K562 (cell line): Measurements from ENCODE around the gene GNS. TPM values are rescaled to one million over a fixed set of nuclear protein-coding genes. Genes with fewer than 3 reads are reported as not detected.

Experiments used
- ATAC-seq: fragments of 200-7000 bp; cut with Tn5 transposase; 3 replicates; pipeline ENCODE4 v1.9.1; 2020; ENCODE audit warnings: moderate library complexity
- BruUV-seq: library from RNA; stranded (reverse); fragments of 400-500 nt; replicated peaks from 2 replicates; lab custom pipeline; 2021; lab: Mats Ljungman, UMichigan
- CTCF ChIA-PET: fragments of 300-600 bp; formaldehyde crosslinking; extraction: SDS; loops from one replicate; lab custom pipeline; 2021; ENCODE audit warnings: low intra/inter-chr PET ratio; lab: Yijun Ruan, JAX
- POLR2A ChIA-PET: fragments of 300-600, 350-650 bp; sonication (Branson Sonifier 250); formaldehyde crosslinking; extraction: SDS; loops from one replicate; lab custom pipeline; 2021; ENCODE audit warnings: antibody characterized with exemption, inconsistent platforms; lab: Yijun Ruan, JAX
- DNase-seq, 4 experiments: peaks; one replicate each; pipeline versions ENCODE4 v3.0.0 to v3.0.0-alpha.2; 2011 to 2018; ENCODE audit warnings: low spot score in 3 of 4, mixed read lengths in 3 of 4; ENCODE audit errors: extremely low read depth in 1 of 4
- FAIRE-seq: peaks from 2 replicates; lab custom pipeline; 2011; peaks lifted over from hg19 to GRCh38; lab: Jason Lieb, UNC
- H2AFZ ChIP-seq: 2 replicates; pipeline ENCODE4 v1.6.0; 2011; ENCODE audit warnings: low read depth, low read length, control low read depth, inconsistent platforms
- H3K27ac ChIP-seq: fragments of 200-600 bp; 3 replicates; pipeline ENCODE4 v1.8.0; 2011; ENCODE audit warnings: low read depth, mild to moderate bottlenecking, control low read depth, inconsistent platforms, low read length, moderate library complexity, mixed read lengths; ENCODE audit errors: extremely low read depth
- H3K27me3 ChIP-seq, 2 experiments: fragments of 300-600 bp in 1 of 2; 2 replicates in 1 of 2; 3 replicates in 1 of 2; pipeline versions ENCODE4 v1.6.0 to v1.8.0; 2011; ENCODE audit warnings: inconsistent platforms in 2 of 2, low read length in 2 of 2, mild to moderate bottlenecking in 1 of 2, mixed read lengths in 1 of 2, moderate library complexity in 1 of 2; ENCODE audit not compliant: control insufficient read depth in 2 of 2, insufficient read depth in 2 of 2
- H3K36me3 ChIP-seq: fragments of 300-600 bp; 3 replicates; pipeline ENCODE4 v1.8.0; 2011; ENCODE audit warnings: mild to moderate bottlenecking, low read length, inconsistent platforms; ENCODE audit not compliant: control insufficient read depth, insufficient read depth
- H3K4me1 ChIP-seq, 2 experiments: fragments of 200-600 bp in 1 of 2; replicated peaks in 1 of 2; 2 replicates in 1 of 2; 3 replicates in 1 of 2; pipeline versions ENCODE4 v1.5.1 to v1.8.0; 2011; ENCODE audit warnings: inconsistent platforms in 2 of 2, low read length in 2 of 2, mild to moderate bottlenecking in 1 of 2, mixed read lengths in 1 of 2, moderate library complexity in 1 of 2; ENCODE audit not compliant: control insufficient read depth in 2 of 2, insufficient read depth in 2 of 2
- H3K4me2 ChIP-seq: 2 replicates; pipeline ENCODE4 v1.6.1; 2011; ENCODE audit warnings: low read length, control low read depth, inconsistent platforms, mixed read lengths; ENCODE audit not compliant: insufficient read depth
- H3K4me3 ChIP-seq: fragments of 200-600 bp; sonication (generic), shearing (Covaris generic); 2 replicates; pipeline ENCODE4 v1.5.1; 2016; ENCODE audit warnings: control low read depth, inconsistent platforms
- H3K79me2 ChIP-seq: fragments of 200-600 bp; 3 replicates; pipeline ENCODE4 v1.8.0; 2011; ENCODE audit warnings: low read length, inconsistent platforms; ENCODE audit not compliant: control insufficient read depth, insufficient read depth
- H3K9ac ChIP-seq, 2 experiments: 2 replicates each; pipeline versions ENCODE4 v1.6.0 to v1.6.1; 2011; ENCODE audit warnings: low read depth in 2 of 2, low read length in 2 of 2, control low read depth in 1 of 2, inconsistent platforms in 1 of 2, mild to moderate bottlenecking in 1 of 2, mixed read lengths in 1 of 2; ENCODE audit not compliant: insufficient read depth in 1 of 2
- H3K9me1 ChIP-seq: one replicate; pipeline ENCODE4 v1.6.0; 2011; ENCODE audit warnings: inconsistent platforms, mild to moderate bottlenecking, low read length, moderate library complexity; ENCODE audit not compliant: control insufficient read depth, insufficient read depth
- H3K9me3 ChIP-seq: replicated peaks from 2 replicates; pipeline ENCODE4 v1.5.1; 2011; ENCODE audit warnings: low read depth, low read length, inconsistent platforms; ENCODE audit not compliant: control insufficient read depth, insufficient read depth
- H4K20me1 ChIP-seq: replicated peaks from 2 replicates; pipeline ENCODE4 v1.6.1; 2011; ENCODE audit warnings: low read length, inconsistent platforms, mixed read lengths; ENCODE audit not compliant: control insufficient read depth, insufficient read depth
- CC2D1A ChIP-seq: fragments of 450-650 bp; IDR thresholded peaks from 2 replicates; pipeline ENCODE4 v1.6.1; 2017; ENCODE audit warnings: mild to moderate bottlenecking
- DDX20 ChIP-seq: fragments of 450-650 bp; IDR thresholded peaks from 2 replicates; pipeline ENCODE4 v1.6.1; 2016; ENCODE audit warnings: missing genetic modification characterization, low read depth, mild to moderate bottlenecking, missing compliant biosample characterization, moderate library complexity
- E2F6 ChIP-seq, 2 experiments: IDR thresholded peaks; 2 replicates each; pipeline ENCODE4 v1.6.1; 2011; ENCODE audit warnings: borderline replicate concordance in 1 of 2, control low read depth in 1 of 2, low read depth in 1 of 2, low read length in 1 of 2, mild to moderate bottlenecking in 1 of 2, mixed read lengths in 1 of 2, moderate library complexity in 1 of 2; ENCODE audit not compliant: insufficient read depth in 1 of 2, insufficient read length in 1 of 2, poor library complexity in 1 of 2, severe bottlenecking in 1 of 2; ENCODE audit errors: extremely low read depth in 1 of 2
- FIP1L1 ChIP-seq: fragments of 200-400 bp; formaldehyde crosslinking; IDR thresholded peaks from 2 replicates; pipeline ENCODE4 v1.6.1; 2018; ENCODE audit warnings: mild to moderate bottlenecking, low read depth, low read length; ENCODE audit not compliant: poor library complexity, severe bottlenecking
- MGA ChIP-seq: fragments of 450-650 bp; IDR thresholded peaks from 2 replicates; pipeline ENCODE4 v1.6.1; 2016; ENCODE audit warnings: mild to moderate bottlenecking, moderate library complexity
- NFIC ChIP-seq: fragments of 450-650 bp; IDR thresholded peaks from 2 replicates; pipeline ENCODE4 v1.6.1; 2017; ENCODE audit warnings: mild to moderate bottlenecking, inconsistent platforms
- PURB ChIP-seq: sonication (generic); formaldehyde crosslinking; IDR thresholded peaks from 2 replicates; pipeline ENCODE4 v1.9.0; 2021; ENCODE audit warnings: low read depth, mild to moderate bottlenecking, missing genetic modification reagents
- ZNF589 ChIP-seq: fragments of 200-800 bp; sonication (Bioruptor generic); IDR thresholded peaks from 2 replicates; pipeline ENCODE4 v1.6.1; 2016; ENCODE audit warnings: low read depth, missing genetic modification characterization, missing compliant biosample characterization
- WGBS: fragments of 100-300 bp; shearing (Covaris generic); methylation state at CpG from one replicate; pipeline ENCODE4 v1.1.6; 2016; ENCODE audit warnings: low coverage, mixed read lengths; ENCODE audit not compliant: insufficient coverage; ENCODE audit errors: missing lambda C conversion rate; 5-methylcytosine and 5-hydroxymethylcytosine counted together
- in situ Hi-C: fragments of 300-500 bp; cut with MboI; formaldehyde crosslinking; loops from 4 replicates; pipeline ENCODE4 v1.15.0; 2018; ENCODE audit warnings: inconsistent platforms, mixed read lengths
- intact Hi-C: fragments of 100-400 bp; cut with micrococcal nuclease; formaldehyde crosslinking; loops from 2 replicates; pipeline ENCODE4 v1.14.2; 2022
- polyA plus RNA-seq, 8 experiments: library from polyadenylated mRNA; depleted of rRNA in 4 of 8; stranded (reverse) in 5 of 8; unstranded in 3 of 8; fragments of >200 nt; fragmentation: Nextera tagmentation in 2 of 8; fragmentation: Illumina TruSeq in 1 of 8; extraction: Ambion mirVana in 2 of 8; extraction: Trizol in 1 of 8; gene quantifications; 2 replicates each; pipeline versions ENCODE4 v1.2.1 to v1.2.3, GENCODE V29; 2011 to 2014; ENCODE audit warnings: inconsistent platforms in 1 of 8, missing spikeins in 1 of 8
- total RNA-seq, 7 experiments: library from RNA; depleted of rRNA in 6 of 7; stranded (reverse); fragments of >200 nt in 6 of 7; fragmentation: Illumina TruSeq in 2 of 7; extraction: Trizol in 2 of 7; gene quantifications; 2 replicates each; pipeline versions ENCODE4 v1.2.1 to v1.2.3, GENCODE V29; 2011 to 2021; ENCODE audit warnings: low replicate concordance in 1 of 7

The GNS gene
- total and polyA plus RNA-seq, 9 of the 15 experiments (the other 6 are each of a cell fraction or from before 2014, with no cell fraction given): 4.6 to 30.3 (median 18.9) TPM

GRCh38 chr12:64780531-64781279 lies 21.5 kb upstream of the GNS start:
- peak overlapping the region in 1 of 2 experiments; percentile 45; a peak in 1 of 4 replicates for H3K9ac ChIP-seq
- H3K36me3 ChIP-seq: no peaks in the 10 kb centered on the region
- no TSS peak for BruUV-seq
- intact Hi-C loops (no loop called here), in situ Hi-C loops (no loop called here)
- DNase-seq (peak in 3 of 4 experiments; percentile 21 to 34 (median 32)), ATAC-seq (peak; percentile 79), FAIRE-seq (no peak)
- no peak overlapping the region for H2AFZ ChIP-seq
- ChIA-PET POLR2A (no interaction called here), CTCF (no interaction called here)
- H3K4me1 ChIP-seq: peaks cover 0 to 13% of the 10 kb centered on the region in 2 experiments; a peak in 2 of 5 replicates
- H3K27ac ChIP-seq: no peak overlapping the region
- H3K9me1 ChIP-seq: no peaks in the 10 kb centered on the region
- peak overlapping the region; percentile 22 for H3K4me3 ChIP-seq
- peak overlapping the region; percentile 15; the same call in 1 of the 2 replicates for H3K4me2 ChIP-seq
- H3K79me2 ChIP-seq: no peaks in the 10 kb centered on the region
- H3K27me3 ChIP-seq: peaks cover 37 to 53% of the 10 kb centered on the region in 2 experiments
- H4K20me1 ChIP-seq: no peaks in the 10 kb centered on the region
- no peaks in the 10 kb centered on the region for H3K9me3 ChIP-seq
- 11% methylated on average over 19 of the region's 103 CpGs for WGBS
- TF ChIP-seq MGA (0 out of 2 replicates have a peak, but pooled peaks have one; percentile 12), FIP1L1 (peak; percentile 36), CC2D1A (no peak), E2F6 (IDR thresholded peaks at IDR 0.05; ENCODE audit: borderline replicate concordance in 1 of 2, extremely low read depth in 1 of 2, insufficient read depth in 1 of 2, insufficient read length in 1 of 2, low read depth in 1 of 2, low read length in 1 of 2, poor library complexity in 1 of 2, severe bottlenecking in 1 of 2) (peak in 1 of 2 experiments; percentile 73), ZNF589 (no peak), DDX20 (no peak), NFIC (0 out of 2 replicates have a peak, but pooled peaks have one; percentile 18), PURB (CRISPR knock-in tag) (no peak)
